A549 (cell line): ENCODE results near the gene COL28A1. TPM values are rescaled to one million over a fixed set of nuclear protein-coding genes. Genes with fewer than 3 reads are reported as not detected.
"Not testable (repeated sequence)": the region's sequence is repeated elsewhere in the genome, so short reads cannot be mapped to it uniquely, and the experiment has no call there.

Experiments
- ATAC-seq, 2 experiments: fragments of 200-7000 bp in 1 of 2; fragments of >200 bp in 1 of 2; cut with Nextera tagmentation in 1 of 2; cut with Tn5 transposase in 1 of 2; 3 replicates each; pipeline versions ENCODE4 v1.8.0 to v1.9.1; 2018 to 2020; ENCODE audit warnings: mild to moderate bottlenecking in 1 of 2, moderate library complexity in 1 of 2
- CTCF ChIA-PET: fragments of 300-600 bp; sonication (Branson Sonifier 250); formaldehyde crosslinking; extraction: SDS; loops from one replicate; lab custom pipeline; 2021; ENCODE audit warnings: antibody characterized with exemption, inconsistent platforms; lab: Yijun Ruan, JAX
- POLR2A ChIA-PET: fragments of 350-600 bp; formaldehyde crosslinking; extraction: SDS; loops from one replicate; lab custom pipeline; 2021; ENCODE audit warnings: antibody characterized with exemption, inconsistent platforms; lab: Yijun Ruan, JAX
- DNase-seq, 2 experiments: peaks; one replicate each; pipeline versions ENCODE4 v3.0.0 to v3.0.0-alpha.2; 2011 to 2016; ENCODE audit warnings: low read depth in 1 of 2, low spot score in 1 of 2
- FAIRE-seq: peaks from 2 replicates; lab custom pipeline; 2011; peaks lifted over from hg19 to GRCh38; lab: Jason Lieb, UNC
- H3K27ac ChIP-seq, 2 experiments: fragments of >200 bp; sonication (Bioruptor Twin); formaldehyde crosslinking; 3 replicates each; pipeline ENCODE4 v1.5.1; 2016 to 2017
- H3K4me1 ChIP-seq: fragments of >200 bp; sonication (Bioruptor Twin); formaldehyde crosslinking; 3 replicates; pipeline ENCODE4 v1.6.1; 2016
- H3K4me2 ChIP-seq: fragments of >200 bp; sonication (Bioruptor Twin); formaldehyde crosslinking; 3 replicates; pipeline ENCODE4 v1.6.1; 2016
- H3K4me3 ChIP-seq: fragments of >200 bp; sonication (Bioruptor Twin); formaldehyde crosslinking; 3 replicates; pipeline ENCODE4 v1.5.1; 2016
- H3K9me3 ChIP-seq: fragments of >200 bp; sonication (Bioruptor Twin); formaldehyde crosslinking; 3 replicates; pipeline ENCODE4 v1.6.1; 2016
- CTCF ChIP-seq: fragments of >200 bp; sonication (Bioruptor Twin); formaldehyde crosslinking; IDR thresholded peaks from 3 replicates; pipeline ENCODE4 v1.5.1; 2016
- E2F6 ChIP-seq: IDR thresholded peaks from 2 replicates; pipeline ENCODE4 v1.6.1; 2012; ENCODE audit warnings: low read depth, borderline replicate concordance
- EHF ChIP-seq: fragments of 250-450 bp; sonication (Bioruptor Pico); IDR thresholded peaks from 2 replicates; pipeline ENCODE4 v1.5.0; 2020; ENCODE audit warnings: mild to moderate bottlenecking
- ESRRA ChIP-seq: fragments of 150-350 bp; IDR thresholded peaks from 2 replicates; pipeline ENCODE4 v1.6.1; 2014; ENCODE audit warnings: mild to moderate bottlenecking, low read length, borderline replicate concordance
- FOSB ChIP-seq: fragments of 250-450 bp; sonication (Bioruptor Pico); IDR thresholded peaks from 2 replicates; pipeline ENCODE4 v1.5.0; 2020; ENCODE audit warnings: mild to moderate bottlenecking, moderate library complexity
- GATA3 ChIP-seq: IDR thresholded peaks from 2 replicates; pipeline ENCODE4 v1.6.1; 2012; ENCODE audit warnings: borderline replicate concordance
- JUN ChIP-seq, 2 experiments: fragments of >200 bp; sonication (Bioruptor Twin); formaldehyde crosslinking; IDR thresholded peaks; 2 replicates in 1 of 2; 3 replicates in 1 of 2; pipeline ENCODE4 v1.6.1; 2016 to 2017
- NFE2L2 ChIP-seq: fragments of 150-350 bp; conservative IDR thresholded peaks from 2 replicates; pipeline ENCODE4 v1.6.1; 2014; ENCODE audit warnings: low read length
- PBX3 ChIP-seq: IDR thresholded peaks from 2 replicates; pipeline ENCODE4 v1.6.1; 2012
- PHF8 ChIP-seq: fragments of 200-600 bp; sonication (generic); IDR thresholded peaks from 2 replicates; pipeline ENCODE4 v1.6.1; 2016; ENCODE audit warnings: low read depth, mild to moderate bottlenecking, antibody characterized with exemption, moderate library complexity, borderline replicate concordance
- RAD21 ChIP-seq, 2 experiments: fragments of >200 bp in 1 of 2; sonication (Bioruptor Twin) in 1 of 2; formaldehyde crosslinking in 1 of 2; IDR thresholded peaks in 1 of 2; conservative IDR thresholded peaks in 1 of 2; 2 replicates in 1 of 2; 3 replicates in 1 of 2; pipeline ENCODE4 v1.6.1; 2012 to 2018; ENCODE audit warnings: inconsistent platforms in 1 of 2
- RCOR1 ChIP-seq: fragments of 150-350 bp; IDR thresholded peaks from 2 replicates; pipeline ENCODE4 v1.6.1; 2014; ENCODE audit warnings: antibody characterized with exemption, low read length, low read depth
- SMC3 ChIP-seq: fragments of >200 bp; sonication (Bioruptor Twin); formaldehyde crosslinking; IDR thresholded peaks from 3 replicates; pipeline ENCODE4 v1.6.1; 2018; ENCODE audit warnings: inconsistent platforms
- SREBF2 ChIP-seq: fragments of 450-650 bp; IDR thresholded peaks from 2 replicates; pipeline ENCODE4 v1.6.1; 2014; ENCODE audit warnings: mild to moderate bottlenecking, moderate library complexity
- TFCP2L1 ChIP-seq: fragments of 250-450 bp; sonication (Bioruptor Pico); IDR thresholded peaks from 2 replicates; pipeline ENCODE4 v1.5.0; 2021; ENCODE audit warnings: mild to moderate bottlenecking
- TP53 ChIP-seq: fragments of 250-450 bp; sonication (Bioruptor Pico); IDR thresholded peaks from 2 replicates; pipeline ENCODE4 v1.5.0; 2021; ENCODE audit warnings: mild to moderate bottlenecking, moderate library complexity
- USF2 ChIP-seq: fragments of 450-650 bp; IDR thresholded peaks from 2 replicates; pipeline ENCODE4 v1.6.1; 2014; ENCODE audit warnings: antibody characterized with exemption
- ZFP36 ChIP-seq: fragments of 450-650 bp; IDR thresholded peaks from 2 replicates; pipeline ENCODE4 v1.6.1; 2014; ENCODE audit warnings: borderline replicate concordance; ENCODE audit not compliant: partially characterized antibody
- ZNF302 ChIP-seq: fragments of 250-450 bp; sonication (Bioruptor Pico); IDR thresholded peaks from 2 replicates; pipeline ENCODE4 v1.9.0; 2021; ENCODE audit warnings: inconsistent platforms, mild to moderate bottlenecking, moderate library complexity
- WGBS: methylation state at CpG from one replicate; pipeline ENCODE4 v1.1.6; 2017; ENCODE audit errors: missing lambda C conversion rate; 5-methylcytosine and 5-hydroxymethylcytosine counted together
- polyA plus RNA-seq, 4 experiments: library from polyadenylated mRNA; depleted of rRNA in 3 of 4; stranded (reverse); fragments of >200 nt; fragmentation: RNase III in 1 of 4; extraction: RNeasy Plus Mini Kit Qiagen cat#74134 plus additional on column Dnase treatment in 1 of 4; gene quantifications; 2 replicates in 3 of 4; 3 replicates in 1 of 4; pipeline ENCODE4 v1.2.3, GENCODE V29; 2011 to 2017

The COL28A1 gene
- polyA plus RNA-seq, 2 of the 4 experiments (the other 2 are of a cell fraction): 0.08 to 0.17 TPM

GRCh38 chr7:7474436-7474835, 61.2 kb downstream of the COL28A1 start:
- ChIA-PET CTCF (no interaction called here), POLR2A (no interaction called here)
- TF ChIP-seq E2F6 (no peak), JUN (IDR thresholded peaks at IDR 0.05) (no peak), PHF8 (no peak), RCOR1 (no peak), EHF (CRISPR knock-in tag) (no peak)
- no peak for FAIRE-seq
- H3K9me3 ChIP-seq: no peaks in the 10 kb centered on the region; the same call in 2 of the 3 replicates
- no peaks in the 10 kb centered on the region for H3K4me1 ChIP-seq
- H3K4me3 ChIP-seq: no peak overlapping the region
- H3K27ac ChIP-seq: no peak overlapping the region
- H3K4me2 ChIP-seq: no peak overlapping the region
- no peak for ATAC-seq
- DNase-seq: no peak

DNA sequence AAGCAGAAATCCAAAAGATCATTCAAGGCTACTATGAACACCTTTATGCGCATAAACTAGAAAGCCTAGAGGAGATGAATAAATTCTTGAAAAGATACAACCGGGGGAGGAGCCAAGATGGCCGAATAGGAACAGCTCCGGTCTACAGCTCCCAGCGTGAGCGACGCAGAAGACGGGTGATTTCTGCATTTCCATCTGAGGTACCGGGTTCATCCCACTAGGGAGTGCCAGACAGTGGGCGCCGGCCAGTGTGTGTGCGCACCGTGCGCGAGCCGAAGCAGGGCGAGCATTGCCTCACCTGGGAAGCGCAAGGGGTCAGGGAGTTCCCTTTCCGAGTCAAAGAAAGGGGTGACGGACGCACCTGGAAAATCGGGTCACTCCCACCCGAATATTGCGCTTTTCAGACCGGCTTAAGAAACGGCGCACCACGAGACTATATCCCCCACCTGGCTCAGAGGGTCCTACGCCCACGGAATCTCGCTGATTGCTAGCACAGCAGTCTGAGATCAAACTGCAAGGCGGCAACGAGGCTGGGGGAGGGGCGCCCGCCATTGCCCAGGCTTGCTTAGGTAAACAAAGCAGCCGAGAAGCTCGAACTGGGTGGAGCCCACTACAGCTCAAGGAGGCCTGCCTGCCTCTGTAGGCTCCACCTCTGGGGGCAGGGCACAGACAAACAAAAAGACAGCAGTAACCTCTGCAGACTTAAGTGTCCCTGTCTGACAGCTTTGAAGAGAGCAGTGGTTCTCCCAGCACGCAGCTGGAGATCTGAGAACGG, 70.5 kb downstream of the COL28A1 start:
- H3K9me3 ChIP-seq, ATAC-seq, POLR2A ChIA-PET, H3K27ac ChIP-seq, H3K4me2 ChIP-seq, FAIRE-seq, CTCF ChIA-PET, H3K4me3 ChIP-seq, H3K4me1 ChIP-seq, DNase-seq: not testable (repeated sequence)
- 77% methylated on average over 27 of the region's 39 CpGs for WGBS

DNA sequence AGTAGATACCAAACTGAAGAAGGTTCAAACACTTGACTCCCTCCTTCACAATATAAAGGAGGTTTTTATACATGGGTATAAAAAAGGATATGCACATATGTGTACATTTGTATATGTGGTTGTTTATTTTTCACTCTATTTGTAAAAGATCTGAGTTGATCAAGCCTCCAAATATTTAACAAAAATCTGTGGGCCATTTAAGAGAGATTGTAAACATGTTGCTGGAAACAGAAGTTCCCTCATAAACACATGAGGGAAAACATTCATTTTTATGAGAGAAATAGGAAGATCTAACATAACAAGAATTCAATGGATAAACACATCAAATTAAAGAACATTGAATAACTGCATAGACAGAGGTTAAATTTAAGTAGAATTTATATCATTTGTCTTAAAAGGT, 81.7 kb downstream of the COL28A1 start:
- ChIA-PET POLR2A (no interaction called here), CTCF (interaction anchor here (1.6 to 3.6 kb wide), 2 partner anchors 16 to 68 kb away, joined by 4 to 12 read pairs; no protein-coding TSS in a partner anchor)
- DNase-seq: no peak
- Histone ChIP-seq H3K9me3 (peaks cover 6% of the 10 kb centered on the region; the same call in 1 of the 3 replicates), H3K4me1 (peaks cover 12% of the 10 kb centered on the region), H3K27ac (no peak overlapping the region), H3K4me2 (no peak overlapping the region)
- no peak for FAIRE-seq
- ATAC-seq: no peak
- TF ChIP-seq TP53 (CRISPR knock-in tag): no peak
- TF ChIP-seq ESRRA: no peak
- TF ChIP-seq SMC3: no peak
- no peak for TF ChIP-seq RAD21 (conservative IDR thresholded peaks at IDR 0.05 in 1 of 2, IDR thresholded peaks at IDR 0.05 in 1 of 2)
- no peak for TF ChIP-seq ZFP36
- no peak for TF ChIP-seq TFCP2L1 (CRISPR knock-in tag)
- no peak for TF ChIP-seq FOSB (CRISPR knock-in tag)
- TF ChIP-seq, all 56 proteins: peak for 0
- H3K4me3 ChIP-seq: no peak overlapping the region

GRCh38 chr7:7452652-7453051, 83.0 kb downstream of the COL28A1 start:
- Histone ChIP-seq H3K4me2 (peak overlapping the region; percentile 44), H3K4me3 (no peak overlapping the region), H3K4me1 (peaks cover 12% of the 10 kb centered on the region), H3K9me3 (peaks cover 18% of the 10 kb centered on the region; the same call in 1 of the 3 replicates)
- ATAC-seq: peak in 1 of 2 experiments; percentile 33; a peak in 2 of 6 replicates
- CTCF ChIA-PET: interaction anchor here (1.2 to 3.6 kb wide), 3 partner anchors 14 to 39 kb away, joined by 3 to 12 read pairs (median 5); no protein-coding TSS in a partner anchor
- DNase-seq: no peak
- 38% methylated on average over 2 of the region's 2 CpGs for WGBS
- TF ChIP-seq GATA3: no peak
- TF ChIP-seq CTCF: no peak
- TF ChIP-seq NFE2L2: no peak
- no peak for TF ChIP-seq ZNF302 (CRISPR knock-in tag)
- TF ChIP-seq PBX3: no peak
- TF ChIP-seq ZFP36: no peak
- no peak for TF ChIP-seq USF2
- TF ChIP-seq SREBF2: no peak
- TF ChIP-seq, all 56 proteins: peak for 0
- H3K27ac ChIP-seq: no peak overlapping the region
- no peak for FAIRE-seq
- POLR2A ChIA-PET: no interaction called here
